ENCODE data around the gene CACNA1A.
A peak's percentile ranks its signal among the peaks of the same experiment; 100 is the strongest.
"Not testable (repeated sequence)": the region's sequence is repeated elsewhere in the genome, so short reads cannot be mapped to it uniquely, and the experiment has no call there.

CACNA1A gene

GRCh38 chr19:13166151-13166550 lies 340.1 kb downstream of the CACNA1A start:
- not testable (repeated sequence) for H3K9me3 ChIP-seq (ENCODE audit: control insufficient read depth, insufficient read depth, low read depth, low read length); H3K4me3 ChIP-seq (ENCODE audit: low read depth, low read length); H3K36me3 ChIP-seq (ENCODE audit: control insufficient read depth in 2 of 2, insufficient read depth in 1 of 2, low read length in 2 of 2); H3K27ac ChIP-seq (ENCODE audit: extremely low read depth, low read depth, low read length)
- H3K4me1 ChIP-seq (ENCODE audit: control insufficient read depth, insufficient read depth, low read length) = peaks cover 17% of the 10 kb centered on the region
- 0 out of 2 replicates have a peak, but pooled peaks have one; percentile 15 for TF ChIP-seq ZNF121 (tag by site-specific recombination; IDR thresholded peaks at IDR 0.05)
- ChIA-PET POLR2A (interaction anchor here (5.9 to 6.3 kb wide), 2 partner anchors 11 to 14 kb away, joined by 60 to 89 read pairs; no protein-coding TSS in a partner anchor), CTCF (interaction anchor here (0.7 to 1.1 kb wide), 2 partner anchors 29 to 34 kb away, joined by 3 to 4 read pairs; no protein-coding TSS in a partner anchor)

- H3K9me3 ChIP-seq (ENCODE audit: control insufficient read depth, insufficient read depth, low read depth, low read length) = no peaks in the 10 kb centered on the region
- TF ChIP-seq ZNF707 (tag by site-specific recombination; IDR thresholded peaks at IDR 0.05) (no peak), ZNF335 (tag by site-specific recombination; conservative IDR thresholded peaks at IDR 0.05) (no peak), ZNF660 (tag by site-specific recombination; IDR thresholded peaks at IDR 0.05) (no peak), ZNF513 (tag by site-specific recombination; IDR thresholded peaks at IDR 0.05) (no peak), ZBTB8A (tag by site-specific recombination; IDR thresholded peaks at IDR 0.05) (peak; percentile 28; the same call in 1 of the 2 replicates), SP3 (tag by site-specific recombination; IDR thresholded peaks at IDR 0.05) (no peak), ZNF423 (tag by site-specific recombination; IDR thresholded peaks at IDR 0.05) (no peak), PRDM1 (tag by site-specific recombination; IDR thresholded peaks at IDR 0.05) (no peak), ZIC2 (tag by site-specific recombination; IDR thresholded peaks at IDR 0.05) (peak; percentile 65), ZNF121 (tag by site-specific recombination; IDR thresholded peaks at IDR 0.05) (peak; percentile 77), ATF2 (tag by site-specific recombination; IDR thresholded peaks at IDR 0.05; ENCODE audit: low read depth) (no peak)
- H3K27ac ChIP-seq (ENCODE audit: extremely low read depth, low read depth, low read length) = peak overlapping the region; percentile 72
- POLR2A ChIA-PET = interaction anchor here (0.7 to 6.3 kb wide), 5 partner anchors 10 to 341 kb away, joined by 3 to 89 read pairs (median 17); partner anchors contain the start of gene CACNA1A
- H3K4me3 ChIP-seq (ENCODE audit: low read depth, low read length) = no peak overlapping the region
- H3K36me3 ChIP-seq (ENCODE audit: control insufficient read depth in 2 of 2, insufficient read depth in 1 of 2, low read length in 2 of 2) = no peaks in the 10 kb centered on the region
- CTCF ChIA-PET = interaction anchor here (1.0 to 1.1 kb wide), 2 partner anchors 28 to 29 kb away, joined by 3 to 4 read pairs; no protein-coding TSS in a partner anchor
- peaks cover 17% of the 10 kb centered on the region for H3K4me1 ChIP-seq (ENCODE audit: control insufficient read depth, insufficient read depth, low read length)
Measured at GRCh38 chr19:13165162-13165997, 340.9 kb downstream of the CACNA1A start.

DNA sequence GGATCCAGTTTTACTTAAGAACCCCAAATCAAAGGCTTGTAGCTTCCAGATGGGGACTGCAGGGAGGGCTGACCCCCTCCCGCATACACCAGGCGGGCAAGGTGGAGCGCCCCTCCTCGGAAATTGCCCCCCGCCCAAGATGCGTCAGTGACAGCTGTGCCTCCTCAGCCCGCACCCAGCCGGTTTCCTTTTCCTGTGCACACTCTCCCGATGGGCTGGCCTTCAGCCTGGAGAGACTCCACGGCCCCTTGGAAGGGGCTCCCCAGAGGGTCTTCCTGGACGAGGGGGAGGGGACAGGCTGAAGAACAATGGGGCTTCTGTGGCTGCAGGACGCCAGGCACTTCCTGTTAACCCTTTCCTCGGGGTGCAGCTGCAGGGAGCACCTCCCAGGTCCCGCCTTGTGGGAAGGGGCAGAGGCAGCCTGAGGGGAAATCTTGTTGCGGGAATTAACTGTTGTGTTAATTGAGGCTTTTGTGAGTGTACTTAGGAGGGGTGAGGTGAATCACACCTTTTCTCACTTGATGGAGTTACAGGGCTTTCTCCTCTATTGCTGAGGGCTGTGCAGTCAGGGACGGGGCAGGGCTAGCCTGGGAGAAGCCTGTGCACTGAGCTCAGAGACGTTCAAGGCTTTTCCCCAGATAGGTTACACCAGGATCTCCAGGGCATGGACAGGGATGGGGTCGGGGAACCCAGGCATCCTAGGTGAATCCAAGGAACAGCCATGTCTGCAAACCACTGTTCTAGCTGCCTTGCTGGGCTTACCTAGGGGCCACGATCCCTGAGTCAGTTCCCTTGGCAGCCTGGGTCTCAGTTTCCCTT lies 341.7 kb downstream of the CACNA1A start:
- no peaks in the 10 kb centered on the region for H3K9me3 ChIP-seq (ENCODE audit: control insufficient read depth, insufficient read depth, low read depth, low read length)
- peaks cover 17% of the 10 kb centered on the region for H3K4me1 ChIP-seq (ENCODE audit: control insufficient read depth, insufficient read depth, low read length)
- peak overlapping the region; percentile 72 for H3K27ac ChIP-seq (ENCODE audit: extremely low read depth, low read depth, low read length)
- no peaks in the 10 kb centered on the region for H3K36me3 ChIP-seq (ENCODE audit: control insufficient read depth in 2 of 2, insufficient read depth in 1 of 2, low read length in 2 of 2)
- ChIA-PET CTCF (interaction anchor here (0.6 to 1.7 kb wide), 4 partner anchors 11 to 70 kb away, joined by 3 to 5 read pairs (median 3); no protein-coding TSS in a partner anchor), POLR2A (interaction anchor here (0.6 to 6.3 kb wide), 8 partner anchors 10 to 675 kb away, joined by 5 to 89 read pairs (median 8); partner anchors contain the start of genes CALR, IER2 and STX10)
- peak overlapping the region; percentile 4 for H3K4me3 ChIP-seq (ENCODE audit: low read depth, low read length)
- TF ChIP-seq ZNF169 (tag by site-specific recombination; IDR thresholded peaks at IDR 0.05) (no peak), SCRT1 (tag by site-specific recombination; IDR thresholded peaks at IDR 0.05; ENCODE audit: borderline replicate concordance) (no peak), ZNF354C (tag by site-specific recombination; IDR thresholded peaks at IDR 0.05; ENCODE audit: borderline replicate concordance, low read depth) (no peak), ZNF571 (tag by site-specific recombination; IDR thresholded peaks at IDR 0.05) (no peak), ZNF423 (tag by site-specific recombination; IDR thresholded peaks at IDR 0.05) (no peak; the same call in 1 of the 2 replicates), ZNF549 (tag by site-specific recombination; IDR thresholded peaks at IDR 0.05) (no peak), KLF1 (tag by site-specific recombination; IDR thresholded peaks at IDR 0.05) (peak; percentile 88), ZNF660 (tag by site-specific recombination; IDR thresholded peaks at IDR 0.05) (no peak), SP3 (tag by site-specific recombination; IDR thresholded peaks at IDR 0.05) (peak; percentile 84), GLI4 (tag by site-specific recombination; IDR thresholded peaks at IDR 0.05) (no peak), ZNF202 (tag by site-specific recombination; IDR thresholded peaks at IDR 0.05; ENCODE audit: borderline replicate concordance) (no peak), ZNF221 (tag by site-specific recombination; IDR thresholded peaks at IDR 0.05; ENCODE audit: borderline replicate concordance) (no peak), ZNF596 (tag by site-specific recombination; IDR thresholded peaks at IDR 0.05) (no peak), ZIC2 (tag by site-specific recombination; IDR thresholded peaks at IDR 0.05) (peak; percentile 91), ZNF701 (tag by site-specific recombination; IDR thresholded peaks at IDR 0.05) (no peak), ZNF623 (tag by site-specific recombination; IDR thresholded peaks at IDR 0.05) (no peak), ZNF214 (tag by site-specific recombination; IDR thresholded peaks at IDR 0.05; ENCODE audit: borderline replicate concordance) (no peak)

All from HEK293 (cell line).